ENCODE data around the gene C9orf72.

C9orf72 gene

DNA sequence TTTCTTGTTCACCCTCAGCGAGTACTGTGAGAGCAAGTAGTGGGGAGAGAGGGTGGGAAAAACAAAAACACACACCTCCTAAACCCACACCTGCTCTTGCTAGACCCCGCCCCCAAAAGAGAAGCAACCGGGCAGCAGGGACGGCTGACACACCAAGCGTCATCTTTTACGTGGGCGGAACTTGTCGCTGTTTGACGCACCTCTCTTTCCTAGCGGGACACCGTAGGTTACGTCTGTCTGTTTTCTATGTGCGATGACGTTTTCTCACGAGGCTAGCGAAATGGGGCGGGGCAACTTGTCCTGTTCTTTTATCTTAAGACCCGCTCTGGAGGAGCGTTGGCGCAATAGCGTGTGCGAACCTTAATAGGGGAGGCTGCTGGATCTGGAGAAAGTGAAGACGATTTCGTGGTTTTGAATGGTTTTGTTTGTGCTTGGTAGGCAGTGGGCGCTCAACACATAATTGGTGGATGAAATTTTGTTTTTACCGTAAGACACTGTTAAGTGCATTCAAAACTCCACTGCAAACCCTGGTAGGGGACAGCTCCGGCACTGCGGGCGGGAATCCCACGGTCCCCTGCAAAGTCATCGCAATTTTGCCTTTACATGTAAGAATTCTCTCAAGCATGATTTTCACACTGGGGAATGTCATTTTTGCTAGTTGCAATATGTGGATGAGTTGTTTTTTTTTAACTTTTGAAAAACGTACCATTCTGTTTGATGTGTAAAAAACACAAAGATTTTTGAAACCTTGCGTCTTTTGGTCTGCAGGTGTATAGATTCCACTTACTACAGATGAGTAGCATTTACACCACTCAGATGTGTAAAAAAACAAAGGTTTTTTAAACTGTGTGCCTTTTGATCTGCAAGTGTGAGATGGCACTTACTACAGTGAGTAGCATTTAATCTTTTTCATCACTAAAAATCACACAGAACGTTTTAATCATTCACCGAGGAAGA lies 631 bp upstream of the C9orf72 start:
- peaks cover 3% of the 10 kb centered on the region; the same call in 1 of the 2 replicates for H3K9me3 ChIP-seq (ENCODE audit: insufficient read depth, low read depth, low read length)
- peak overlapping the region; percentile 89 for H3K9ac ChIP-seq (ENCODE audit: low read depth, low read length)
- H3K4me3 ChIP-seq (ENCODE audit: low read length): peak overlapping the region; percentile 99
- peaks cover 13% of the 10 kb centered on the region; the same call in 1 of the 2 replicates for H3K4me1 ChIP-seq (ENCODE audit: insufficient read depth, low read length)
- peaks cover 7% of the 10 kb centered on the region; the same call in 1 of the 2 replicates for H3K27me3 ChIP-seq (ENCODE audit: insufficient read depth, low read length)
- H3K36me3 ChIP-seq (ENCODE audit: insufficient read depth, low read depth, low read length): no peaks in the 10 kb centered on the region
- peak overlapping the region; percentile 28 for H3K27ac ChIP-seq (ENCODE audit: low read length)

DNA sequence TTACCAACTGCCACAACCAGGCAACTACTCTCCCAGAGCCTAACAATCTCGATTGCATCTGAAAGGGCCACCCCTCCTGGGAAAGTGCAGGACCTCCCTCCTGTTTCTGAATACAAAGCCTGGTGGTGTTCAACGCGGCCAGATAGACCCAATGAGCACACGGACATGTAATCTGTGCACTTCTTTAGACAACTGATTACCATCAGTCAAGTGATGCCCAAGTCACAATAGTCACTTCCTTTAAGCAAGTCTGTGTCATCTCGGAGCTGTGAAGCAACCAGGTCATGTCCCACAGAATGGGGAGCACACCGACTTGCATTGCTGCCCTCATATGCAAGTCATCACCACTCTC lies 739 bp downstream of the C9orf72 start:
- Histone ChIP-seq H3K9ac (ENCODE audit: low read depth, low read length) (peak overlapping the region; percentile 89), H3K36me3 (ENCODE audit: insufficient read depth, low read depth, low read length) (no peaks in the 10 kb centered on the region), H3K27ac (ENCODE audit: low read length) (no peak overlapping the region), H3K27me3 (ENCODE audit: insufficient read depth, low read length) (peaks cover 7% of the 10 kb centered on the region; the same call in 1 of the 2 replicates), H3K9me3 (ENCODE audit: insufficient read depth, low read depth, low read length) (no peaks in the 10 kb centered on the region), H3K4me1 (ENCODE audit: insufficient read depth, low read length) (peaks cover 13% of the 10 kb centered on the region; the same call in 1 of the 2 replicates), H3K4me3 (ENCODE audit: low read length) (peak overlapping the region; percentile 99)

DNA sequence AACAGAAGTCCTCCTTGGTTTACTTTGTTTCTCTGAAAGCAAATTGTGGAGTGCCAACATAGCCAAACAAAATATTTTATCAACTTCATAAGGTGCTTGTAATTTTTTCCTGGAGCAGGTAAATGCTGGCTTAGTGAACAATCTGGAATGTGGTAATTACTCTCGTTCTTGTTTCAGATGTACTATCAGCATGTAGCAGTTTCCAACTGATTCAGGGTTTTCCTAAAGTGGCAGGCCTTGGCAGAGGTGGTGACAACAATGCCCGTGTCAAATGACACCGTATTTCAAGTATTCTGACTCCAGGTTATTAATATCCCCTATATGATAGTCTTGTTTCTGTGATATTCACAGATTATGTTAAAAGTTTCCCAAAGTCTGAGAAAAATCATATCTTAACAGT lies 1.2 kb downstream of the C9orf72 start:
- peak overlapping the region; percentile 99 for H3K4me3 ChIP-seq (ENCODE audit: low read length)
- no peaks in the 10 kb centered on the region for H3K9me3 ChIP-seq (ENCODE audit: insufficient read depth, low read depth, low read length)
- peaks cover 1% of the 10 kb centered on the region; the same call in 1 of the 2 replicates for H3K36me3 ChIP-seq (ENCODE audit: insufficient read depth, low read depth, low read length)
- H3K27me3 ChIP-seq (ENCODE audit: insufficient read depth, low read length): peaks cover 7% of the 10 kb centered on the region; the same call in 1 of the 2 replicates
- H3K27ac ChIP-seq (ENCODE audit: low read length): no peak overlapping the region
- H3K9ac ChIP-seq (ENCODE audit: low read depth, low read length): peak overlapping the region; percentile 89; the same call in 1 of the 2 replicates
- peaks cover 13% of the 10 kb centered on the region; the same call in 1 of the 2 replicates for H3K4me1 ChIP-seq (ENCODE audit: insufficient read depth, low read length)

DNA sequence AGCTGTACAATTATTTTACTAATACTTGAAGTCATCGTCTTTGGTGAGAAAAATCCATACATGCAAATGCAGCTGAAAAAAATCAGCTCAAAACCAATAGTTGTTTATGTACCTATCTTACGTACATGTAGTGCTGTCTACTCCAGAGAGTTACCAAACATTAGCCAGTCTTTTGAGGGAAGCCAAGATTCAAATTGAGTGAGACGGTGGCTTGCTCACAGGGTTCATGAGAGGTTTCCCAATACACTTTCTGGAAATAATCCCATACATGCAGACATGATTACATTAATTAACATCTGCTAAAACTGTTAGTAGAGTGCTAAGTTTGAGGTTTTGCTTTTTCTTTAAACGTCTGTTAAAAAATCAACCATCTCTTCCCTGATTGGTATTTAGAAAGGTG lies 2.3 kb downstream of the C9orf72 start:
- Histone ChIP-seq H3K27ac (ENCODE audit: low read length) (no peak overlapping the region), H3K9me3 (ENCODE audit: insufficient read depth, low read depth, low read length) (no peaks in the 10 kb centered on the region), H3K36me3 (ENCODE audit: insufficient read depth, low read depth, low read length) (peaks cover 12% of the 10 kb centered on the region), H3K4me3 (ENCODE audit: low read length) (no peak overlapping the region), H3K9ac (ENCODE audit: low read depth, low read length) (no peak overlapping the region), H3K27me3 (ENCODE audit: insufficient read depth, low read length) (peaks cover 7% of the 10 kb centered on the region; the same call in 1 of the 2 replicates), H3K4me1 (ENCODE audit: insufficient read depth, low read length) (peaks cover 13% of the 10 kb centered on the region; the same call in 1 of the 2 replicates)

DNA sequence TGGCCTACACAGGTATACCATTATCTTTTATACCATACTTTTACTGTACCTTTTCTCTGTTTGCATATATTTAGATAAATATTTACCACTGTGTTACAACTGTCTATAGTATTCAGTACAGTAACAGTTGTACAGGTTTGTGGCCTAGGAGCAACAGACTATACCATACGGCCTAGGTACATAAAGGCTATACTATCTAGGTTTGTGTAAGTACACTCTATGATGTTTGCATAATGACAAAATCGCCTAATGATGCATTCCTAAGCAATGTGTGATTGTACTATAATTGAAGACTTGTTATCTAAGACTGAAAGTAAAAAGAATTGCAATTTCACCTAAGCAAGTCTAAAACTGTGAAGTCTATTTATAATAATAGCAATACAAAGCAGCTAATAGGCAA lies 3.9 kb downstream of the C9orf72 start:
- Histone ChIP-seq H3K27ac (ENCODE audit: low read length) (no peak overlapping the region), H3K9me3 (ENCODE audit: insufficient read depth, low read depth, low read length) (no peaks in the 10 kb centered on the region), H3K27me3 (ENCODE audit: insufficient read depth, low read length) (peaks cover 1% of the 10 kb centered on the region; the same call in 1 of the 2 replicates), H3K4me1 (ENCODE audit: insufficient read depth, low read length) (peaks cover 11% of the 10 kb centered on the region; the same call in 1 of the 2 replicates), H3K36me3 (ENCODE audit: insufficient read depth, low read depth, low read length) (peaks cover 28% of the 10 kb centered on the region), H3K4me3 (ENCODE audit: low read length) (no peak overlapping the region), H3K9ac (ENCODE audit: low read depth, low read length) (no peak overlapping the region)

DNA sequence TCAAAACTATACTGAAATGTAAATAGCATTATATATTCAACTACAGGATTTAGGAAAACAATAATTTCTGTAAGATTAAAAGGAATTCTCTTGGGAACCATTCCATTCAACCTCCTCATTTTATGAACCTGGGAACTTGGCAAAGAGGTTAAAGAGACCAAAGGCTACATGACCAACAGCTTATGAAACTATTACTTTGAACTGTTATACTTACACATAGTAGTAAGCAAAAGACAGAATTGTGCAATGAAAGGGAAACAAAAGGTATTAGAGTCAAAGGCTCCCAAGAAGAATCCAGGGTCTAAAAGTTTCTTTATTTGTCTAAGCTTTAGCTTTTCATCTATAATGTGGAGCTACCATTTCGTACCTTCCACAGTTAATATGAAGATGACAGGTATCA lies 7.2 kb downstream of the C9orf72 start:
- H3K27me3 ChIP-seq (ENCODE audit: insufficient read depth, low read length): no peaks in the 10 kb centered on the region
- no peaks in the 10 kb centered on the region for H3K4me1 ChIP-seq (ENCODE audit: insufficient read depth, low read length)
- H3K9me3 ChIP-seq (ENCODE audit: insufficient read depth, low read depth, low read length): no peaks in the 10 kb centered on the region
- no peak overlapping the region for H3K4me3 ChIP-seq (ENCODE audit: low read length)
- H3K9ac ChIP-seq (ENCODE audit: low read depth, low read length): no peak overlapping the region
- no peak overlapping the region for H3K27ac ChIP-seq (ENCODE audit: low read length)
- H3K36me3 ChIP-seq (ENCODE audit: insufficient read depth, low read depth, low read length): peaks cover 52% of the 10 kb centered on the region

DNA sequence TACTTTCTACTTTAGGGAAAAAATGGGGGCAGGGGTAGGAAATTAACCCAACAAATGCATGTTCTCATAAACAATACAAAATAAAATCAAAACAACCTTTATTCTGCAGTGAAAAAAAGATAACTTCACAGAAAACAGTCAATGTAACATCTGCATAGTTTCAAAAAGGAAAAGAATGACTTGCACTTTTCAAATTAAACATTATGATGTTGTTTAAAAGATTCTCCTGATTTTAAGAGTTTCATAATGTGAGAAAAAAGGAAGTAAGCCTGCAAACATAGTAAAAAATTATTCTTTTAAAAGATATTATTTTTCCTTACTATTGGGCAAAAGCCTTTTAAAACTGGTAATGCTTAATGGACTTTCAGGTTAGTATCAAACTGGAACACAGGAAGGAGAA lies 7.6 kb downstream of the C9orf72 start:
- Histone ChIP-seq H3K36me3 (ENCODE audit: insufficient read depth, low read depth, low read length) (peaks cover 56% of the 10 kb centered on the region), H3K9me3 (ENCODE audit: insufficient read depth, low read depth, low read length) (no peaks in the 10 kb centered on the region), H3K27ac (ENCODE audit: low read length) (no peak overlapping the region), H3K9ac (ENCODE audit: low read depth, low read length) (no peak overlapping the region), H3K4me1 (ENCODE audit: insufficient read depth, low read length) (no peaks in the 10 kb centered on the region), H3K27me3 (ENCODE audit: insufficient read depth, low read length) (no peaks in the 10 kb centered on the region), H3K4me3 (ENCODE audit: low read length) (no peak overlapping the region)

DNA sequence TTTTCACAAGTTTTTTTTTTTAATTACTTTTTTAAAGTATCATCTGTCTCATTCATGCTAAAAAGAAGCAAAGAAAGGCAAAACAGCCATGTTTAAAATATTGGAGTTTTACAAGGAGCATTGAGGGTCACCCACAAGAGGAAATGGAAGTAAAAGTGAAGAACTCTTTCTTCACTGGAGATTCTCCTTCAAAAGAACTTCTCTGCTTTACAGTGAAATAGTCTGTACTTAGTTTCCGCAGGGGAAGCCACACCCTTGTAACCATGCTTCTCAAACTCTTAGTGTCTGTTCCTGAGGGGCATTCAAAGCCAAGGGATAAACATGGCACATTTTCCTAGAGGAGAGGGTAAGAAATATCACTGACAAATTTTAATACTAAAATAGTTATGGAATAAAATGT lies 8.6 kb downstream of the C9orf72 start:
- Histone ChIP-seq H3K4me1 (ENCODE audit: insufficient read depth, low read length) (no peaks in the 10 kb centered on the region), H3K9ac (ENCODE audit: low read depth, low read length) (no peak overlapping the region), H3K9me3 (ENCODE audit: insufficient read depth, low read depth, low read length) (no peaks in the 10 kb centered on the region), H3K27ac (ENCODE audit: low read length) (no peak overlapping the region), H3K36me3 (ENCODE audit: insufficient read depth, low read depth, low read length) (peaks cover 66% of the 10 kb centered on the region), H3K27me3 (ENCODE audit: insufficient read depth, low read length) (no peaks in the 10 kb centered on the region), H3K4me3 (ENCODE audit: low read length) (no peak overlapping the region)

DNA sequence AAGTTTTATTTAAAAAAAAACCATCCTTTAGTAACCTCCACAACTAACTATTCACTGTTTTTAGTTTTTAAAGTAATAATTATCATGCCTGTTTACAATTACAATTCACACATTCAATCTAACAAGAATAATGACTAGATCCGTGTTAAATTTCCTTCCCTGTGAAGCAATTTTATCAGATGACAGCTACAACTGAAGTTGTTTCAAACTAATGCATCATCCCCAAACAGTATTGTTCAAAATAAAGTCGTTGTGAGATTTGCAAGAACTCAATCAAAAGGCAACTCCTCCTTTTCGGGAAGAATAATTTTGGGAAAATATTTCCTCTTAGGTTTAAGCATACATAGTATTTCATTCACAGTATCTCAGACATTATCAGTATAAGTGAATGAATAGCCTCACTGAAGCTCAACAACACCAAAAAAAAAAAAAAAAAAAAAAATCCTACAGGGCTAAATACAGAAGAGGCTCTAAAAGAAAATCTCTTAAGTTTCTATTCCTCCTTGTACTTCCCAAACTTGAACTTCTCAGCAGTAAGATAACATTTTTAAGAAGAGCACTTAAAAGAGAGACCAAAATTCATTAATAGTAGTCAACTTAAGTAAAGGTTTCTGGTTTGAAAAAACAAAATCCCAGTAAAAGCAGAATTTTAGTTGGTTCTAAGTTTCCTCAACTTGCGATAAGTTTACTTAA lies 9.4 kb downstream of the C9orf72 start:
- H3K27ac ChIP-seq (ENCODE audit: low read length): no peak overlapping the region
- no peaks in the 10 kb centered on the region for H3K9me3 ChIP-seq (ENCODE audit: insufficient read depth, low read depth, low read length)
- H3K4me3 ChIP-seq (ENCODE audit: low read length): no peak overlapping the region

DNA sequence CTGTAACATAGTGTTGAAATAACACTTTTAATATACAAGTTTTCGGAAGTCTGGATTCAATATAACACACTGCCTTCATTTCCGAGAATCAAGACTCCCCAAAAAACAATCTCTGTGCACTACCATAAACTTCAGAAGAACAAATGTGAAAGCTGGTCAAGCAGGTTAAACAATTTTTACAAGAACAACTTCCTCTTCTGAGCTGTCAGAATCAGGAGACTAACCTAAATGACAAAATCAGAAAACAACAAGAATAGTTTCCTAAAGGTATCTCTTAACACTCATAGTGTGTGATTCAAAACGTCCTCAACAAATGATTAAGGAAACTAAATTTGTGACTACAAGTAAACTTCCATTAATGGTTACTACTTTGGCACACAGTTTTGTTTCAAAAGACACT lies 11.6 kb downstream of the C9orf72 start:
- H3K27me3 ChIP-seq (ENCODE audit: insufficient read depth, low read length): no peaks in the 10 kb centered on the region

More for the DNA sequence above, 9.4 kb downstream of the C9orf72 start:
- Histone ChIP-seq H3K9ac (ENCODE audit: low read depth, low read length) (no peak overlapping the region), H3K36me3 (ENCODE audit: insufficient read depth, low read depth, low read length) (peaks cover 74% of the 10 kb centered on the region), H3K27me3 (ENCODE audit: insufficient read depth, low read length) (no peaks in the 10 kb centered on the region), H3K4me1 (ENCODE audit: insufficient read depth, low read length) (no peaks in the 10 kb centered on the region)

DNA sequence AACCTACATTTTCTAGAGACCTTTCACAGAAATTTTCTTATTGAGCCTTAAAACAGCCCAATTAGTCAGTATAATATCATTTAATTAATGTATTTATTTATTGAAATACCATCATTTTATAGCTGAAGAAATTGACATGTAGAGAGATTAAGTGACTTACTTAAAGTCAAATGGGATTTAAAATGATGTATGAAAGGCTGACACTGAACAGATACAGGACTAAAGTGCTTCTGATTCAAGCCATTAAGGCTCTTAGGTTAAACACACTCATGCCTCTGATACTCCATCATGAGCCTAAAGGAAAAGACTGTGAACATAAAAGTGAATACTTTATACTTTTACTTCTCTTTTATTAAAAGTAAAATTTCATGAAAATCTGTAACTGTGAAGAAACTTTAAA lies 12.8 kb downstream of the C9orf72 start:
- Histone ChIP-seq H3K36me3 (ENCODE audit: insufficient read depth, low read depth, low read length) (peaks cover 88% of the 10 kb centered on the region), H3K27me3 (ENCODE audit: insufficient read depth, low read length) (no peaks in the 10 kb centered on the region), H3K9me3 (ENCODE audit: insufficient read depth, low read depth, low read length) (no peaks in the 10 kb centered on the region), H3K4me1 (ENCODE audit: insufficient read depth, low read length) (no peaks in the 10 kb centered on the region), H3K9ac (ENCODE audit: low read depth, low read length) (no peak overlapping the region), H3K27ac (ENCODE audit: low read length) (no peak overlapping the region), H3K4me3 (ENCODE audit: low read length) (no peak overlapping the region)

More for the DNA sequence above, 11.6 kb downstream of the C9orf72 start:
- H3K4me3 ChIP-seq (ENCODE audit: low read length): no peak overlapping the region
- no peaks in the 10 kb centered on the region for H3K9me3 ChIP-seq (ENCODE audit: insufficient read depth, low read depth, low read length)
- H3K4me1 ChIP-seq (ENCODE audit: insufficient read depth, low read length): no peaks in the 10 kb centered on the region
- peaks cover 89% of the 10 kb centered on the region for H3K36me3 ChIP-seq (ENCODE audit: insufficient read depth, low read depth, low read length)
- no peak overlapping the region for H3K9ac ChIP-seq (ENCODE audit: low read depth, low read length)
- no peak overlapping the region for H3K27ac ChIP-seq (ENCODE audit: low read length)
